Neural crest cell (in vitro differentiated cells): ENCODE data around the gene TMEM255A. TPM values are rescaled to one million over a fixed set of nuclear protein-coding genes. Genes with fewer than 3 reads are reported as not detected.

Experiments used
- DNase-seq: peaks from one replicate; pipeline ENCODE4 v3.0.0; 2021; ENCODE audit warnings: low read depth, mixed read lengths, low spot score
- H3K27ac Mint-ChIP-seq: one replicate; pipeline ENCODE4 v1.8.0; 2021; ENCODE audit warnings: mild to moderate bottlenecking, mixed read lengths; ENCODE audit not compliant: unreplicated experiment
- H3K27me3 Mint-ChIP-seq: 2 replicates; pipeline ENCODE4 v1.8.0; 2021; ENCODE audit warnings: low read depth, mild to moderate bottlenecking, mixed read lengths
- H3K36me3 Mint-ChIP-seq: 2 replicates; pipeline ENCODE4 v1.8.0; 2021; ENCODE audit warnings: low read depth, mild to moderate bottlenecking, mixed read lengths
- H3K4me1 Mint-ChIP-seq: 2 replicates; pipeline ENCODE4 v1.8.0; 2021; ENCODE audit warnings: mixed read lengths
- H3K4me3 Mint-ChIP-seq: one replicate; pipeline ENCODE4 v1.8.0; 2021; ENCODE audit warnings: mild to moderate bottlenecking, mixed read lengths
- H3K9me3 Mint-ChIP-seq: 2 replicates; pipeline ENCODE4 v1.8.0; 2021; ENCODE audit warnings: mixed read lengths
- total RNA-seq: library from RNA; stranded (reverse); gene quantifications from 2 replicates; pipeline ENCODE4 v1.2.1, GENCODE V29; 2021
- TF ChIP-seq, protein P1 (sequence below): fragments of 200-600 bp; sonication (generic); conservative IDR thresholded peaks from 2 replicates; pipeline ENCODE4 v1.5.0; 2021; ENCODE audit warnings: antibody characterized with exemption, mild to moderate bottlenecking

Gene TMEM255A
- total RNA-seq, 1 donor from 2014 or later, result 0.70 TPM

DNA sequence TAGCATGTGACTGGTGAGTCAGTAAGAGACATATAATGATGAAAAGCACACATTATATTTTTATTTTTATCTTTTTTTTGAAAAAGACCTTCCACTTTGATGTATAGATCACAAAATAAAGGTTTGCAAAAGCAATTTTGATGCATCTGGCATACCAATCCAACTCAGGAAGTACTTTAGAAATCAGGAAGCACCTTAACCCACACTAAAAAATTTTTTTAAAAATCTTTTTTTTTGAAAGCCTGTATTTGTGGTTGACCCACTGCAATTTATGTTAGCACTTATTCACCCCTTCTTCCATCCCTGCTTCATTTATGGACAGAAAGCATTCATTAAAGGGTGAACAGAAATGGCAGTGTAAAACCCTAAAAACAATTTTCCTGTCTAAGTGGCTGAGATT, 16.6 kb downstream of the TMEM255A start:
- Mint-ChIP-seq H3K36me3 (peaks cover 3% of the 10 kb centered on the region), H3K27me3 (no peaks in the 10 kb centered on the region), H3K9me3 (peaks cover 10% of the 10 kb centered on the region), H3K4me1 (no peaks in the 10 kb centered on the region), H3K4me3 (no peak overlapping the region), H3K27ac (no peak overlapping the region)
- TF ChIP-seq, protein P1, sequence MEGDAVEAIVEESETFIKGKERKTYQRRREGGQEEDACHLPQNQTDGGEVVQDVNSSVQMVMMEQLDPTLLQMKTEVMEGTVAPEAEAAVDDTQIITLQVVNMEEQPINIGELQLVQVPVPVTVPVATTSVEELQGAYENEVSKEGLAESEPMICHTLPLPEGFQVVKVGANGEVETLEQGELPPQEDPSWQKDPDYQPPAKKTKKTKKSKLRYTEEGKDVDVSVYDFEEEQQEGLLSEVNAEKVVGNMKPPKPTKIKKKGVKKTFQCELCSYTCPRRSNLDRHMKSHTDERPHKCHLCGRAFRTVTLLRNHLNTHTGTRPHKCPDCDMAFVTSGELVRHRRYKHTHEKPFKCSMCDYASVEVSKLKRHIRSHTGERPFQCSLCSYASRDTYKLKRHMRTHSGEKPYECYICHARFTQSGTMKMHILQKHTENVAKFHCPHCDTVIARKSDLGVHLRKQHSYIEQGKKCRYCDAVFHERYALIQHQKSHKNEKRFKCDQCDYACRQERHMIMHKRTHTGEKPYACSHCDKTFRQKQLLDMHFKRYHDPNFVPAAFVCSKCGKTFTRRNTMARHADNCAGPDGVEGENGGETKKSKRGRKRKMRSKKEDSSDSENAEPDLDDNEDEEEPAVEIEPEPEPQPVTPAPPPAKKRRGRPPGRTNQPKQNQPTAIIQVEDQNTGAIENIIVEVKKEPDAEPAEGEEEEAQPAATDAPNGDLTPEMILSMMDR, result no peak
- no peak for DNase-seq

DNA sequence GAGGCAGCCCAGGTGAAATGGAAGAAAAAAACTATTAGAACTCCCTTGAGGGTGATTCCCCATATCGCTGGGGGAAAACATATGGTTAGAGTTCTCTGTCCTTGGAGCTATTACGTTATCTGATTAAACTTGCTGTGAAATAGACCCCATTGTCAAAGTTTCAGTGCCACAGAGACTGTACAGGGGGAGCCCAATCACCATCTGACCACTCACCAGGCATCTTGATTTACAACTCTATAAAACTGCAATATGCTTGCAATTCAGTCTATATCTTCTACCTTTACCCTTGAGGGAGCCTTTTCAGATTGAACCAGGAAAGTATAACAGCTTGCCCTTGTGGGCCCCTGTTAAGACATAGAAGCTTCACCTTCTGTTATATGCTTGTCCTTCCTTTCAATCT, 18.2 kb downstream of the TMEM255A start:
- Mint-ChIP-seq H3K4me3 (no peak overlapping the region), H3K27ac (no peak overlapping the region), H3K4me1 (no peaks in the 10 kb centered on the region), H3K27me3 (no peaks in the 10 kb centered on the region), H3K36me3 (peaks cover 3% of the 10 kb centered on the region), H3K9me3 (peaks cover 14% of the 10 kb centered on the region)
- TF ChIP-seq, protein P1, result no peak
- no peak for DNase-seq

DNA sequence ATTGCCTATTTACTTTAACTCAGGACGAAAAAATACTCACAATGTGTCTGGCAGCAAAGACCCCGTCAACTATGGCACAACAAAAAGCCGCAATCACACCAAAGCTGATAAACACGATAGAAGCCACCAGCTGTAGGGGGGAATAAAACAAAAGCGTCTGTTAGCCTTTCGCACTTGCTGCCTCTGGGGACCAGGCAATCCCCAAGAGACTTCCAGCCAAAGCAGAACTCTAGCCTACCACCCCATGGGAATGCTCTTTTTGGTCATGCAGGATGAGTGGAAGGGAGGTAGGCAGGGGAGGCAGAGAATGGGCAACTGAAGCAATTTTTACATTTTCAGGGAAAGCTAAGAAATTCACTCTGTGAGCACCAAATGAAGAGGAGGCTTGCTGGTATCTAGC, 20.1 kb downstream of the TMEM255A start:
- H3K27me3 Mint-ChIP-seq, result no peaks in the 10 kb centered on the region
- peaks cover 3% of the 10 kb centered on the region for H3K36me3 Mint-ChIP-seq
- H3K4me3 Mint-ChIP-seq, result no peak overlapping the region
- DNase-seq, result no peak
- no peak overlapping the region for H3K27ac Mint-ChIP-seq
- TF ChIP-seq, protein P1, result no peak
- H3K4me1 Mint-ChIP-seq, result peaks cover 11% of the 10 kb centered on the region
- H3K9me3 Mint-ChIP-seq, result peaks cover 12% of the 10 kb centered on the region

DNA sequence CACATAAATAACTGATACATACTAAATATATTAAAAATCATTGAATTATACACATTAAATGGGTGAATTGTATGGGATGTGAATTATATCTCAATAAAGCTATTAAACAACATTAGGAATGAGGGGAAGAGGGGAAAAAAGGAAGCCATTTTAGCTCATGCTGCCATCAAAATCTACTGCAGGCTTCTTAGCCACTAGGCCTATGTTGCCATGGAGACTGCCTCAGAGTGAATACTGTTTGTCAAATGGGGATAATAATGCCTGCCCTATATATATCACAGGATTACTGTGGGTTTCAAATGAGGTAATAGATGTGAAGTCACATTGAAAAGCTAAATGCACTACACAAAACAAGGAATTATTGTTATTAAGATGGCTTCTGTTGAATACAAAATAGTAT, 21.2 kb downstream of the TMEM255A start:
- TF ChIP-seq, protein P1, result no peak
- Mint-ChIP-seq H3K27me3 (no peaks in the 10 kb centered on the region), H3K4me1 (peaks cover 11% of the 10 kb centered on the region), H3K36me3 (peaks cover 3% of the 10 kb centered on the region), H3K9me3 (peaks cover 12% of the 10 kb centered on the region), H3K27ac (no peak overlapping the region), H3K4me3 (no peak overlapping the region)
- DNase-seq, result no peak

DNA sequence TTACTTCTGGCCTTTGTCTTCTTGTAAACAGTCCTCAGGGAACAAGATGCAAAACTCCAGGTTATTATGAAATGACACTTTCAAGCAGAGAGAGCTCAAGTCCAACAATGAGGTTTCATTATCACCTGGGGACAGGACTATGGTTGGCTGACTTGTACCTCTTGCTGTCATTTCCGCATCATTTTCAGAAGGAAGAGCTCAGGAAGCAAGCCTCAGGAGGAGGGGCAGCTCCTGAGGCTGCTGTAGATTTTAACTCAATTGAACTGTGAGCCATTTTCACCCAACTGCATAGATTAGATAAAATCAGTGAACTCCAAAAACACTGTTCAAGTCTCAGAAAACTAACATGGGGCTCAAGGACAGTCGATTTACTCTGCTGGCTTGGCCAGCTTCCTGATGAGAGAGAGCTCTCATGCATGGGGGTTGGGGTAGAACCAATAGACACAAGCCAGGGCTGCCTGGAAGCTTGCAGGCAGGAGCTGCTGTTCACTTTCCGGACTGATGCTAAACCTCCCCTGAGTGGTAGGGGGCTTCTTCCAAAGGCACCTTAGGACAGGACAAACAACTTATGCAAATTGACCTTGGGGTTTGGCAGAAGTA, 23.6 kb downstream of the TMEM255A start:
- Mint-ChIP-seq H3K4me1 (peaks cover 11% of the 10 kb centered on the region), H3K27me3 (no peaks in the 10 kb centered on the region), H3K4me3 (no peak overlapping the region), H3K36me3 (peaks cover 3% of the 10 kb centered on the region), H3K27ac (no peak overlapping the region), H3K9me3 (peaks cover 18% of the 10 kb centered on the region)
- no peak for DNase-seq
- TF ChIP-seq, protein P1, result no peak
